Measurements from ENCODE around the gene CRIM1. TPM values are rescaled to one million over a fixed set of nuclear protein-coding genes. Genes with fewer than 3 reads are reported as not detected.

Gene CRIM1
- total RNA-seq, 1 experiment from 2014 or later = 24.1 TPM

- POLR2A ChIA-PET = no interaction called here
- CTCF ChIA-PET = no interaction called here
- Mint-ChIP-seq H3K9me3 (no peaks in the 10 kb centered on the region), H3K27me3 (ENCODE audit: low read depth) (peaks cover 11% of the 10 kb centered on the region), H3K27ac (0 out of 2 replicates have a peak overlapping the region, but pooled peaks have one; percentile 61), H3K4me1 (no peaks in the 10 kb centered on the region), H3K36me3 (peaks cover 27% of the 10 kb centered on the region), H3K4me3 (no peak overlapping the region)
- ATAC-seq (no peak), DNase-seq (ENCODE audit: low spot score) (no peak)
- TF ChIP-seq FOXP4 (CRISPR knock-in tag; IDR thresholded peaks at IDR 0.05) = no peak
Measured at GRCh38 chr2:36589230-36589630, 233.7 kb downstream of the CRIM1 start.

- Mint-ChIP-seq H3K36me3 (peaks cover 23% of the 10 kb centered on the region), H3K9me3 (no peaks in the 10 kb centered on the region), H3K4me1 (peaks cover 31% of the 10 kb centered on the region), H3K27me3 (ENCODE audit: low read depth) (peaks cover 44% of the 10 kb centered on the region), H3K27ac (no peak overlapping the region), H3K4me3 (no peak overlapping the region)
- ChIA-PET POLR2A (no interaction called here), CTCF (no interaction called here)
- DNase-seq (ENCODE audit: low spot score) (no peak), ATAC-seq (no peak)
- no peak for TF ChIP-seq ATF2 (CRISPR knock-in tag; IDR thresholded peaks at IDR 0.05; ENCODE audit: borderline replicate concordance, low read depth)
- no peak for TF ChIP-seq KAT7 (CRISPR knock-in tag; IDR thresholded peaks at IDR 0.05; ENCODE audit: borderline replicate concordance)
- no peak for TF ChIP-seq STAT6 (CRISPR knock-in tag; conservative IDR thresholded peaks at IDR 0.05; ENCODE audit: low read depth)
- no peak for TF ChIP-seq ZBTB21 (CRISPR knock-in tag; IDR thresholded peaks at IDR 0.05; ENCODE audit: borderline replicate concordance)
- TF ChIP-seq CREM (CRISPR knock-in tag; IDR thresholded peaks at IDR 0.05) = no peak
- TF ChIP-seq E2F1 (CRISPR knock-in tag; IDR thresholded peaks at IDR 0.05) = no peak
- TF ChIP-seq NFATC4 (CRISPR knock-in tag; IDR thresholded peaks at IDR 0.05) = no peak
- no peak for TF ChIP-seq ZNF317 (CRISPR knock-in tag; IDR thresholded peaks at IDR 0.05; ENCODE audit: borderline replicate concordance, low read depth)
- no peak for TF ChIP-seq ZNF121 (CRISPR knock-in tag; IDR thresholded peaks at IDR 0.05)
Measured at GRCh38 chr2:36594849-36595248, 239.3 kb downstream of the CRIM1 start.

- ChIA-PET CTCF (no interaction called here), POLR2A (no interaction called here)
- Mint-ChIP-seq H3K4me1 (peaks cover 31% of the 10 kb centered on the region), H3K27ac (no peak overlapping the region), H3K4me3 (peak overlapping the region; percentile 77), H3K9me3 (no peaks in the 10 kb centered on the region), H3K36me3 (peaks cover 16% of the 10 kb centered on the region), H3K27me3 (ENCODE audit: low read depth) (peaks cover 44% of the 10 kb centered on the region)
- no peak for DNase-seq (ENCODE audit: low spot score)
- TF ChIP-seq MXD4 (CRISPR knock-in tag; IDR thresholded peaks at IDR 0.05; ENCODE audit: borderline replicate concordance) (no peak), FOXJ3 (CRISPR knock-in tag; IDR thresholded peaks at IDR 0.05; ENCODE audit: borderline replicate concordance) (no peak), FOXP4 (CRISPR knock-in tag; IDR thresholded peaks at IDR 0.05) (no peak), TEAD1 (CRISPR knock-in tag; IDR thresholded peaks at IDR 0.05) (no peak)
- ATAC-seq = no peak
Measured at GRCh38 chr2:36596397-36596796, 240.8 kb downstream of the CRIM1 start.
